DMS53 (cell line): ENCODE measurements around the gene CREB3L2.
A peak's percentile ranks its signal among the peaks of the same experiment; 100 is the strongest.
"Not testable (repeated sequence)": the region's sequence is repeated elsewhere in the genome, so short reads cannot be mapped to it uniquely, and the experiment has no call there.

Experiments used
- DNase-seq: peaks from one replicate; lab custom pipeline; 2025; lab: John Stamatoyannopoulos, UW

CREB3L2 gene

DNA sequence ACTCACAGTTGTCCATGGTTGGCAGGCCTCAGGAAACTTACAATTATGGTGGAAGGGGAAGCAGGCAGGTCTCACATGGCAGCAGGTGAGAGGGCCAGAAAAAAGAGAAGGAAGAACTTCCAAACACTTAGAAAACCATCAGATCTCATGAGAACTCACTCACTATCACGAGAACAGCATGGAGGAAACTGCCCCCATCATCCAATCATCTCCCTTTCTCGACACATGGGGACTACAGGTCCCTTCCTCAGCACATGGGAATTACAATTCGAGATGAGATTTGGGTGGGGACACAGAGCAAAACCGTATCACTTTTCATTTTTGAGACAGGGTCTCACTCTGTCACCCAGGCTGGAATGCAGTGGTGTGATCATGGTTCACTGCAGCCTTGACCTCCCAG is 12.3 kb upstream of the CREB3L2 start:
- not testable (repeated sequence) for DNase-seq

DNA sequence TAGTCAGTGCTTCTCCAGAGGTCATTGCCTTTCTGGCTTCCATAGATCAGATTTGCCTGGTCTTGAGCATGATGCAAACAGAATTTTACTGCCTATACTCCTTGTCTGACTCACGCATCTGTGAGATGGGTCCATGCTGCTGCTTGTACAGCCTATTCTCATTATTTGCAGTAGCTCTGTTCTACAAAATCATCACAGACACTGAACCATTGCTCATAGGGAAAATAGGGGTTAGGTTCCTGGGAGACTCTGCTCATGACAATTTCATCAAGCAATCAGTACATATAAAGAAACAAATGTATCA is 7.4 kb upstream of the CREB3L2 start:
- DNase-seq = no peak

DNA sequence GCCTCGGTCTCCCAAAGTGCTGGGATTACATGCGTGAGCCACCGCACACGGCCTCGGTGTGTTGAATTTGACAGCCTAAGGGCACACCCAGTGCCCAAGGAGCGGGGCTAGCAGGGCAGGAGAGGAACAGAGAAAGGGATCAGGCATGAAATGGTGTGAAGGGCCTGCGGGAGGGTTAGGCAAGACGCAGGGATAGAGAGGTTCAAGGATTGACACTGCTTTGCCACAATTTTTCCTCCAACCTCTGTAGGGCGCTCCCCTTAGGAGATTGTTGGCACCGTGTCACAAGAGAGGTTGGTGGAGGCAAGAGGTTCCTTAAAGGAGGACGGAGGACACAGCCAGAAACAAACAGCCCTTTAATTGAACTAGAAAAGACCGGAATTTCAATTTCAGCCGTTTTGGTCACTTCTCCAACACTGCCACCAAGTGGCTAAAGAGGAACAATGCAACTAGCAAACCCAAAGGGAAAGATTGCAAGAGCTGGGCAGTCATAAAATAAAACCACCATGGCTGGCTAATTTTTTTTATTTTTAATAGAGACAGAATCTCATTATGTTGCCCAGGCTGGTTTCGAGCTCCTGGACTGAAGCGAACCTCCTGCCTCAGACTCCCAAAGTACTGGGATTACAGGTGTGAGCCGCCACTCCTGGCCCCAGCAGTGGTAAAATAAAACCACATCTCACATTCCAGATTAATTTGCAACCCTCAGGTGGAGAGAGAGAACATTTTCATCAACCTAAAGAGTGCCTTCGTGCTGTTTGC is 6.9 kb upstream of the CREB3L2 start:
- DNase-seq = peak; percentile 84

DNA sequence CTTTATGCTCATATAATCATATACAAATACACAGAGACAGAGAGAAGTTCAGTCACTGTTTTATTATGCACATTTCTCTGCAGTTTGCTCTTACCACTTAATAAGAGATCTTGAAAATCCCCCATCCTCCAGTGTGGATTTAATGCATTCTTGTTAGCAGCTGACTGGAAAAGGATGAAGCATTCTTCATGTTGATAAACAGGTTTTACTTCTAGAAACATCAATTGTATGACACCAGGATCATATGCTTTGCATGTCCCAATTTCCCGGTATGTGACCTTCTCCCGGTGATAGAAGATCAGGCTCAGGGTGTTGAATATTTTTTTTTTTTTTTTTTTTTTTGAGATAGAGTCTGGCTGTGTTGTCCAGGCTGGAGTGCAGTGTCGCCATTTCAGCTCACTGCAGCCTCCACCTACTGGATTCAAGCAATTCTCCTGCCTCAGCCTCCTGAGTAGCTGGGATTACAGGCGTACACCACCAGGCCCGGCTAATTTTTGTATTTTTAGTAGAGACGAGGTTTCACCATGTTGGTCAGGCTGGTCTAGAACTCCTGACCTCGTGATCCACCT is 6.2 kb upstream of the CREB3L2 start:
- peak; percentile 57 for DNase-seq

DNA sequence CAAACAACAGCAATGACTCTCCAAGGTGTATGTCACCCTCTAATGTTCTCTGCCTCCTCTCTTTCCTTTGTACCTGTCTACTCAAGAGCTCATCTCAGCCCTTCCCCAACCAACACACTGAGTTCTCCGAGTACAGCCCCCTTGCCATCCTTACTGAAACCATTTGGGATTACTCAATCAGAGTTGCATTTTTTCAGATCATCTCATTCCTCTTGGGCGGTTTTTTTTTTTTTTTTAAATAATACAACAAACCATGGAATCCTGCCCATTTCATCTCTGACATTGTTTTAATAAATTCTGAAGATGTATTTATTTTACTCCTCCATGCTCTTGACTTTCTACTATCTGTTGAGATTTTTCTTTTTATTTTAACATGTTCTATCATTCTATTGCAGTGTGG is 4.2 kb upstream of the CREB3L2 start:
- no peak for DNase-seq

DNA sequence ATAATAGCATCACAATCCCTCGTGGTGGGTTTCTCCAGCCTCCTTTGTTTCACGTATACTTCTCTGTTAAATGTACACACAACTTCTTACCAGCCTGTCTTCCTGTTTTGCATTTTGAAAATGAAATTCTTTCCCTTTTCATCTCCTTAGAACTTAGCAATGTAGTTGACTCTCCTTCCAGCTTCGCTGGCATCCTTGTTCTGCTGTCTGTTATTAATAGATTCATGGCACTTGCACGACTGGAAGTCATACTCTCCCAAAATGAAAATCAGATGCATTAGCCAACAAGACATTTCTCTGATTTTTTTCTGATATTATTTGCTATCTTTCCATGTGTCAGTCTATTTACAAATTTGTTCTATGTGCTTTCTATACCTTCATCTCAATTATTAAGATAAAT is 3.0 kb upstream of the CREB3L2 start:
- DNase-seq = no peak

DNA sequence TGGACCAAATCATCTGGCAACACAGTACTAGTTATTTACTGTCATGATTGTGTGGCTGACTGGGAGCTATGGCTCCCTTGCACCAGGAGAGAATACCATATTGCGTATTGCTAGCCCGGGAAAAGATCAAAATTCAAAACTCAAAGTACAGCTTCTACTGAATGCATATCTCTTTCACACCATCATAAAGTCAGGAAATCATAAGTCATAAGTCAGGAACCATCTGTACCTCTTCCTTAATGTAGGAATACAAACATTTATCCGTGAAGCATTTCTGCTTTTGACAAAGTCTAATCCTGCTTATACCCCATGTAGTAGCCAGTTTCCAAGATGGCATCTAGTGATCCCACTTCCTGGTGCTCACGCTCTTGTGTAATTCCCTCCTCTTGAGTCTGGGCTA is 2.2 kb upstream of the CREB3L2 start:
- no peak for DNase-seq

DNA sequence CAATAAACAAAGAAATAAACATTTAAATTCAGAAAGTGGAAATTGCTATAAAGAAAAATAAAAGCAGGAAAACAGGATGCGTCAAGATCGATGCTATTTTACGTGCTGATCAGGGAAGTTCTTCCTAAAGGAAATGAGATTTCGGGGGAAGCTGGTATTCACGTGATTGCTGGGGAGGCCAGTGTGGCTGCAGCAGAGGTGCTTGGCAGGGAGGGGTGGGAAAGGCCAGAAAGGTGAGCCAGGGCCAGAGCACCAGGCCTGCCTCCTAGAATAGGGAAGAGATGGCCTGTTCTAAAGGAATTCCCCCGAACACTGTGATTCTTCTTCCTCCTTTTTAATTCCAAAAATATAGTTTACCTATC is 923 bp upstream of the CREB3L2 start:
- DNase-seq = no peak

DNA sequence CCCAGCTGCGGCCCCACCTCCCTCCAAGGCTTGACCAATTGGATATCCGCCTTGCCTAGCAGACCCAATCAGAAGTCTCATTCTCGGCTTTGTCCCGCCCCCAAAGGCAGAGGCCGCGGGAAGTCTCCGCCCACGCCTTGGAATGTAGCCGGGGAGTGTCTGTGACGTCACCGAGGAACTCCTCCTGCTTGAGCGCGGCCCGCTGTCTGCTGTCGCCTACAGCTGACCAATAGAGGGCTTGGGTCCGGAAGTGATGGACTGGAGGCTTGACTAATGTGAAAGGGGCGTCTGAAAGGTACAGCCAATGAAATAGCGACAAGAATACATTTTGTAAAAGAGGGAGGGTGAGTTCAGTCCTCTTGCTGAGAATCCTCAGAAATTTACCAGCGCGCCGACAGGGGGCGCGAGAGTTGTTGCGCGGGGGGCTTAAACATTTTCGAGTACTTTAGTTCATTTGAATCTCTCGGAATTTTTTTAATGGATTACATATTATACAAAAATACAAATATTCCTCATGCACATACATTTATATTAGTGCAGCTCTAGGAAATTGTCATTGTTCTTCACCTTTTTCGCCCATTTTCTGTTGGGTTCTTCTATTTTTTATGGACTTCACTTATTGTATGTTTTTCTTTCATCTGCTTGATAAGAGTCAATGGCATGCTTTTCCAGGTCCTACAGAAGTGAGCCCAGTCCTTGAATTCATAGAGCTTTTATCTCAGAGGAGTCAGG is 376 bp upstream of the CREB3L2 start:
- DNase-seq = peak; percentile 100

DNA sequence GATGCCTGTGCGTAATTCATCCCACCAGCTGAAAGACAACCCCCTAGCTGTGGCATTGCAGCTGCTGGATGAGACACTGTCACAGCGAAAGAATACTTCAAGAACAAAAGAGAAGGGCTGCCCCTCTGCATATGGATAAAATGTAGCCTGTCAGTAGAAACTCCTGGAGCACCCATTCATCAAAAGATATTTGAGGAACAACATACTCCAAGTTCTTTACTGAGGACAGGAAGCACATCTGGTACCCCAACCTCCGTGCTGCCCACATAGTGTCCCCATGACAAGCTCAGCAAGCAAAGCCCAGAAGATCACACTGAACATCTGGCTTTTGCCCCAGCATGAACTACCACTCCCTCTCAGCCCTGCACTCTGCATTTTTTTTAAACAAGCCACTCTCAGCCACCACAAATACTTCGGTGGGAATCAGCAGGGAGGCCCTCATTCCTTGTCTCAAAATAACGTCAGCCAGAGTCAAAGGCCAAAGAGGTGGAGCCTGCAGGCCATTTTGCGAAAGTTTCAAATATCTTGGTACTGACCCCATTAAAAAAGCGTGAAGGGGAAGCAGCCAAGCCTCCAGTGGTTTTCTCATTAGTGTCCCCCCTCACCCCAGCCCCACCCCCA is 1.7 kb downstream of the CREB3L2 start:
- DNase-seq = peak; percentile 37

DNA sequence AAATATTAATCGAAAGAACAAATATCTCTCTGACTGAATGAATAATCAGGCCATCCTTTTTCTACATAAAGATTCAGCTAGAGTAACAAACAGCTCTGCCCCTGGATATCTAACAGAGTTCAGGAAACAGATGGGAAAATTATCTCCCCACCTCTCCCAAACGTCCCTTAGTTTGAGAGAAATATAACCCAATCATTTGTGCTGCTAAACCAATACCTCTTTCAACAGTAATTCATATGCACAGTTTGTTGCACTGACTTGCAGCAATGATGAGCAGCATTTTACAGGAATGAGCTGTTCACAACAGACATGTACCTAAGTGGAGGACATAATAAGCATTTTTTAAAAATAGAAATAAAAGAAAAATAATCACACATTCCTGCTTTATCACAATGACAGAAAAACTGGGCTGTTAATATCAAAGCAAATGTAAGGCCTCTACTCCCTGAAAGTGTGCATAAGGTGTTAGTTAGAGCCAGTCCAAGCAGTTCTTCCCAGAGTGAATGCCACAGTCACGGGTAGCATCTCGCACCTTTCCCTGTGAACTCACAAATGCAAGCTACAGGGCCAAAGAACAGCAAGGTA is 2.3 kb downstream of the CREB3L2 start:
- DNase-seq = no peak

DNA sequence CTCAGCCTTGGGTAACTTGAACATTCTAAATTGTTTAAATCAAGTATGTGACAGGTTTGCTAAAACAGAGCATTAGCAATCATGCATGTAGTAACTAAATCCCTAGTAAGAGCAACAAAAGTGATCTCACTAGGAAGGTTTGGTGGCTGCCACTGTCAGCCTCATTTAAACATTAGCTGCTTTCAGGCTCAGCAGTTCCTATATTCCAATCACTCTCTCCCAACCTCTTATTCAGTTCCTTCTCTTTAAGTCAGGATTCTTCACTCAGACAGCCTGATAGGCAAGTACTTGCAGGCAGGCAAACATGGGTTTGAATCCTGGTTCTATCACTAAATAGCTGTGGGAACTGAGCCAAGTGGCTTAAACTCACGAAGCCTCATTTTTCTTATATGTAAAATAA is 3.6 kb downstream of the CREB3L2 start:
- no peak for DNase-seq

DNA sequence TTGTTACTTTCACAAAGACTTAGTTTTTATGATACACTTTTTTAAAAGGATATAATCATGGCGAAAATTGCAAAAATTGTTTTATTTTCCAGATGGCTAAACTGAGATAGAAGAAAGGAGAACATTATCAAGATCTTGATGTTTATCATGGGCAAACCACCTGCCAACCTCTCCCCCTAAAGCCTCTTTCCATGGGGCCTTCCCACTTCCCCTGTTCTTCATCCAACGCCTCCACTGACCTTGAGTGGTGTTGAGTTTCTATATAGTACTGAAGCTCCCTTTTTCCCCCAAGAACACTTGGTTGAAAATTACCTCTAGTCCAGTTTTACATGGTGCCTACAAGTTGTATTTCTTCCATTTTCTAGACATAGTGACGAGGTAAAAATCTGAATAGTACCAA is 5.0 kb downstream of the CREB3L2 start:
- DNase-seq = no peak

DNA sequence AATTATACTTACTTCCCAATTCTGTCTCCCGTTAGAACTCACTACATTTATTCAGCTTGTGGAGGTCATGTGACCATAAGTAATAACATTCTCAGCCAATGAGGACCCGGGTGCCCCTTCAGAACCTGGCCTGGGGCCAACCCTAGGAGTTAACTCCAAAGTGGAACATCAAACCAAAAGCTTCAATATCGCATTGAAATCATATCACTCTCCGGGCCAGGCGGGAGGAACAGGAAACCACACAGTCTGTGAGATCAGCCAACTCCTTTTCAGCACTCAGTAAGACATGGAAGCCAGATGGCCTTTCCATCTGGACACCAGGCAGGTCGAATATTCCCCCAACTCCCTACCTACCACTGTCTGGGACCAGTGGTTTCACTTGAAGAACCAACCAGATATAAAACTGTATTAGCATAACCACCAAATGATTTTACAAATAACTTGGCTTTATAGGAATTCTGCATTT is 5.5 kb downstream of the CREB3L2 start:
- DNase-seq = no peak

DNA sequence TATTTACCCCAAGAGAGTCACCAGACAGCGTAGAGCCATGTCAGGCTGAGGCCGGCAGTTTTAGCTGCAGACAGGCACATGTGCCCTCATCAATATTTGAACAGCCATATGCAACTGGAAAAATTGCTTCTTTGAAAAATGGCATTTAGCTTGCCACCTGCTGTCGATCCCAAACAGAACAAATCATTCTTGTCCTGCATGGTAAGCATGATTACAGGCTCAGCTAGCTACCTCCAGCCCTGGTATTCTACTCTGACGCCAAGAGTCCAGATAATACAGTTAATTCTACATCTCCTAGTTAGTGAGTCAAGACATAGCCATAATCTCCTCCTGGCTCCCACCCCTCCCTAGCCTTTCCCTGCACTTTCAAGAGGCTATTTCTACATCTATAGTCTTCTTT is 7.7 kb downstream of the CREB3L2 start:
- no peak for DNase-seq

DNA sequence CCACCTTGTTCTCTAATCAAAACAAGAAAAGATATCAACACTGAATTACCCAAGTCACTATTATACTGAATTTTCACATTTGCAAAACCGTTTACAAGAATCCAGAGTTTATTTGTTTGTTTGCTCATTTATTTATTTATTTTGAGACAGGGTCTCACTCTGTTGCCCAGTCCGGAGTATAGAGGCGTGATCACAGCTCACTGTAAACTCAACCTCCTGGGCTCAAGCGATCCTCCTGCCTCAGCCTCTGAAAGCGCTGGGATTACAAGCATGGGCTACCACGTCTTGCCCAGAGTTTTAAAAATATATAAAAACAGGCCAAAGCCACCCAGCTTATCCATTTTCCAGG is 8.5 kb downstream of the CREB3L2 start:
- no peak for DNase-seq

DNA sequence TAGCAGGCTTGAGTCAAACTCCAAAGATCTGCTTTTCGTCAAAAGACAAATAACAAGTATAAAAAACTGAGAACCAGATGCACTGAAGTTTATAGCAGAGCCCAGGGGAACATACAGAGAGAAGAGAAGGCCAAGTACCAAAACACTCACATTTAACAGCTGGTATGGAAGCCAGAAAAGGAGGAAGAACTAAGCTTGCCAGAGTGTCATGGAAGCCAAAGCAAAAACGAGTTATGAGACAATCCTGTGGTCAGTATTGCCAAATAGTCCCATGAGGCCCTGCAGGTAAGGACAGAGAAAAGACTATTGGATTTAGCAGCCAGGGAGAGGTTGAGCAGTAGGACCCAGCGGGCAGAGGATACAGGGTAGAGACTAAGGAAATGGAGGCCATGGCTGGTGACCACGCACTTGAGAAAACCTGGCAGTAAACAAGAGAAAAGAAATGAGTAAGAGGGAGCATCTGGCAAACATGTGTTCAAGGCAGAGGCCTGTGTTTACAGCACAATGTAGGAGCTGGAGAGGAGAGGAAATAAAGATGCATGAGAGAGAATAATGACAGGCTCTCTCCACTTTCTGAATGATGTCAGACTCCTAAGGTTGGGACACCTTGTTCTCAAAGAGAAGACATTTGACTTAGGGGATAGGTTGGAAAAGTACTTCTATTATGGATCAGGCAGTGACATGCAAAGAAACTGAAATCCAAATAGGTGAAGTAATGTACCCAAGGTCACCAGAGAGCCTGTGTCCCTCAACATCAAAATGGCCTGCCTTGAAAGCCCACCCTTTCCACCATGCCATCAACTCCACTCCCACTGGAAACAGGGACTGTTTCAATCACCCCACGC is 9.1 kb downstream of the CREB3L2 start:
- peak; percentile 65 for DNase-seq

DNA sequence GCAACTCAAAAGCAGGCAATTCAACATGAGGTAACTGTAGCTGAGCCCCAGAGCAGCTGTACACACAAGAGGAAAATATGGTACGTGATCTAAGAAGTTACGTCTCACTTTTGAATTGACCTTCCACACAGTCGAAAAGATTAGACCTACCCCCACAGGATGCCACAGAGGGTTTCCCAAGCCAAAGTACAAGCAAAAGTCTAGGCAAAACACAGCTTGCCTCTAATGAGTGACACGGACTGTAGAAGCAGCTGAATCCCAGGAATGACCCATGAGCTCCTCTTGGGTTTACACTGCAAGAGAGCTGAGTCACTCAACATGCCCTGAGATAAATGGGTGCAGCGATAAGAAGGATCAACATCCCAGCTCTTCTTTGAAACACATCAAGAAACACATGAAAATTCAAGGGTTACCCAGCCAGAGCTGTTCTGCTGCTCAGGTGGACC is 9.8 kb downstream of the CREB3L2 start:
- DNase-seq = peak; percentile 58

DNA sequence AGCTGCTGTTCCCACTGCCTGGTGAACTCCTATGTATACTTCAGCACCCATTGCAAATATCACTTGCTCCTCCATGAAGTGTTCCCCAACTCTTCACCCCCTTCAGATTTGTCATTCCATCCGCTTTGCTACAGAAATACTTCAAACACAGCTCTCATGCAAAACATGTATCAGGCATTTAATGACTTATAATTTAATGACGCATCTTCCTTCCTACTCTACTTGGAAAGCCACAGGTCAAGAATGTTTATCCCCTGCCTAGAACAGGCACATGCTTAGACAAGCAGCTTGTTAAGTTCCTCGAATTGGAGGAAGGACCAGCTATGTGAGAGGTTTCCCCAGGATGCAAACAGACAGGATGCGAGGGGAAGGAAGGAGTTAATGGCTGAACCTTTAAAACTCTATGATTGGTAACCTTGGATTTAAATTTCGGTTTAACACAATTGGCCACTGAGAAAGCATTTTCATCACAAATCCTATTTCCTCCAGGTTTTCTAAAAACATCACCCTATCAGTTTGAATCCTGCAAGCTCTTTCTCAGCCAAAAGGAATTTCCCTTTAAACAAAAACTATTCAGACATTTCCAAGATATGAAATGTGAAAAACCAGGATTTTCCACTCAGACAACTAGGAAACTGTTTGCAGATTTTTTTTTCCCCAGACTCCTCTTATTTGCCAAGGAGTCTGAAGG is 11.5 kb downstream of the CREB3L2 start:
- DNase-seq = no peak

DNA sequence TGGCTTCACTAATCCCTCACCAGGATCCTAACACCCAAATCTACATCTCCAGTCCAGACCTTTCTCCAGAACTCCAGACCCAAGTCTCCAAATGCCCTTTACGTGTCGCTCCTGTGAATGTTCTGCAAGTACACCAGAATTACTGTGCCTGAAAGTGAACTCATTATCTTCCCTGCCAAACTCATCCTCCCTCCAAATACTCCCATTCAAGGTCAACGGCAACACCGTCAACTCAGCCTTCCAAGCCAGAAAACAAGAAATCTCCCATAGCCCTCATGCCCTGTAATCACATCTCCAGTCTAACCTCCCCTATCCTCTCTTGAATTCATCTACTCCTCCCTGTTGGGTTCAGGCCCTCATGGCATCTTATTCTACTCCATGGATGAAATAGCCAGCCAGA is 12.3 kb downstream of the CREB3L2 start:
- no peak for DNase-seq

DNA sequence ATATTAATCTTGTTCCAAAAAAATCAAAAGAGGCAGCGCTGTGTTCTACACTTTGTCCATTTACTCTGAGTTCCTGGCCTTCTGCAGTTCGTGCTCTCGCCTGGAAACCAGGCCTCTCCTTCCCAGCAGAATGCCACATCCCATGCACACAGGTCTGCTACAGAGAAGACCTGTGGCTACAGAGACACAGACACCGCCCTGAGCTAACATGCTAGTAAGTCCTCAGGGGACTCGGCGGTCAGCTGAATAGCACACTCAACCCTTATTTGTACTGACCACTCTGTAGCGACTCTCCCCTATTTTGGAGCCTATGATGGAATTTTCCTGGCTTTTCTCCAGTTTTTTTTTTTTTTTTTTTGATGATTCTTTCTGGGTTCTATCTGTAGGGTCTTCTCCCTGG is 12.8 kb downstream of the CREB3L2 start:
- DNase-seq = no peak
